Astrocyte of the spinal cord (primary cell): ENCODE measurements around the gene ALK.
A peak's percentile ranks its signal among the peaks of the same experiment; 100 is the strongest.

ENCODE experiments used
- DNase-seq: peaks from one replicate; pipeline ENCODE4 v3.0.0; 2011; ENCODE audit warnings: low read depth, low spot score
- H3K4me3 ChIP-seq: 2 replicates; pipeline ENCODE4 v1.5.1; 2011; ENCODE audit warnings: low read depth, mild to moderate bottlenecking, low read length, moderate library complexity
- CTCF ChIP-seq: IDR thresholded peaks from 2 replicates; pipeline ENCODE4 v1.5.1; 2012; ENCODE audit warnings: low read depth, mild to moderate bottlenecking, low read length, inconsistent platforms
- in situ Hi-C: cut with HindIII; loops from 2 replicates; pipeline ENCODE4 v1.10.0; 2017; ENCODE audit warnings: low sequenced_read_pairs

Gene ALK

GRCh38 chr2:29544917-29545316, 376.5 kb downstream of the ALK start:
- DNase-seq, result no peak
- in situ Hi-C loops, result no loop called here
- TF ChIP-seq CTCF, result no peak
- H3K4me3 ChIP-seq, result no peak overlapping the region

- TF ChIP-seq CTCF, result no peak
- H3K4me3 ChIP-seq, result no peak overlapping the region
- in situ Hi-C loops, result no loop called here
- no peak for DNase-seq
Measured at GRCh38 chr2:29544031-29544430, 377.4 kb downstream of the ALK start.

GRCh38 chr2:29535188-29535587, 386.2 kb downstream of the ALK start:
- no peak for DNase-seq
- in situ Hi-C loops, result no loop called here

DNA sequence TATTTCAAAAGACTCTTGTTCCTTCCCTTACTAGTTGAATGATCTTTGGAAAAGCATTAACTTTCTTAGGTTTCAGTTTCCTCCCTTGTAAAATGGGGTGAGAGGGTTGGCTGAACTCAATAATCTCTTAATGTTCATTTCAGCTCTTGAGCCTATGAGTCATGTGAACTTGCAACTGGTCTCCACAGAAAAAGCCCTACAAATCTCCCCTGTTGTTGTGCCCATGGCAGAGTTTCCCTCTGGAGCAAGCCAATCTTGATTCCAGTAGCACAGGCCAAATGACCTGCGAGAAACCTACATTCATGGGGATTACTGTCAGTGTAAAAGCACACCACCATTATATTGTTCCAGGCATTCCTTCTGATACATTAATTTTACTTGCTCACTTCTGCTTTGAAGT, 388.9 kb downstream of the ALK start:
- peak; percentile 27 for DNase-seq
- TF ChIP-seq CTCF, result no peak
- no peak overlapping the region for H3K4me3 ChIP-seq
- in situ Hi-C loops, result no loop called here

More at GRCh38 chr2:29535188-29535587, 386.2 kb downstream of the ALK start:
- no peak overlapping the region for H3K4me3 ChIP-seq
- no peak for TF ChIP-seq CTCF

DNA sequence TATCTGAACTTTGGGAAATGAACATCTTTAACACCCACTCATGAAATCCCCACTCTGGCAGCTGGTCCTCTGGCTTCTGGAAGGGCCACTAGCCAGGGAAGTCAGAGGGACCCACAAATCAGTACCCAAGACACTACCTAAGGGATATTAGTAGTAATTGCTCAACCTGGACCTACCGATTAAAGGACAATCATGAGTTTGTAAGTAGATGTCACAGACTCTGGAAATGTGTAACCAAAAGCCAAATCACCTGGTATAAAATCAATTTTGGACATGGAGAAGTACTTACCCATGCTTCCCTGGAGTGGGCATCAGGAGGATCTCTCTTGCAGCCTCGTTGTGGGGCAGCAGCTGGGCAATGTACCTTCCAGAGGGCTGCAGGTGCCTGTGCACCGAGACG, 389.8 kb downstream of the ALK start:
- in situ Hi-C loops, result no loop called here
- no peak for TF ChIP-seq CTCF
- DNase-seq, result no peak
- H3K4me3 ChIP-seq, result no peak overlapping the region

DNA sequence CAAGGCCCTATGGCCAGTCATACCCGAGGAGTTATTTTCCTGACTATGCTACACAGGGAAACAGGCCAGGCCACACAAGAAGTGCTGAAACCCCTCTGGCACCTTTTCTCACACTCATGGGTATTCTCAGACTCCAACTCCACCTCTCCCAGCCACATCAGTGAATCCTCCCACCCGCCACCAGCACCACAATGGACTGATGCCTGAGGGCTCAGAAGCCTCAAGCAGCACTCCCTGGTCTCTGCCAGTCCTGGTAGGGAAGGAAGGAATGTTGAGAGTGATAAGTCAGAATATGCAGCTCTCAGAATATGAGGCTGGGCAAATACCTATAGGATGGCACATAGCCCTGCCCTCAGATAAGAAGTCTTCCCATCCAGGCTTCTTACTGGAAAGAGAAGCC, 391.1 kb downstream of the ALK start:
- H3K4me3 ChIP-seq, result no peak overlapping the region
- in situ Hi-C loops, result no loop called here
- DNase-seq, result no peak
- no peak for TF ChIP-seq CTCF
